ENCODE data around the gene ITGB3. TPM values are rescaled to one million over a fixed set of nuclear protein-coding genes. Genes with fewer than 3 reads are reported as not detected.

Gene ITGB3
- total and polyA plus RNA-seq, 10 of the 15 experiments (the other 5 are each of a cell fraction or from before 2014, with no cell fraction given) = 0.69 to 22.8 (median 13.6) TPM

- peak; percentile 62; the same call in 1 of the 2 replicates for TF ChIP-seq RB1 (IDR thresholded peaks at IDR 0.05; ENCODE audit: borderline replicate concordance)
- peak; percentile 95 for TF ChIP-seq FOXM1 (IDR thresholded peaks at IDR 0.05; ENCODE audit: low read depth, low read length)
- no peak for TF ChIP-seq MYC (IDR thresholded peaks at IDR 0.05; ENCODE audit: insufficient read depth, insufficient read length, insufficient replicate concordance, low read length, severe bottlenecking)
- peak; percentile 85 for TF ChIP-seq SKIL (IDR thresholded peaks at IDR 0.05; ENCODE audit: low read depth, poor library complexity, severe bottlenecking)
- no peak for TF ChIP-seq BRCA1 (IDR thresholded peaks at IDR 0.05; ENCODE audit: low read depth, low read length)
- no peak for TF ChIP-seq SMAD5 (IDR thresholded peaks at IDR 0.05; ENCODE audit: low read depth)
- peak; percentile 86 for TF ChIP-seq DPF2 (IDR thresholded peaks at IDR 0.05)
- TF ChIP-seq IKZF2 (IDR thresholded peaks at IDR 0.05) = peak; percentile 98
- TF ChIP-seq PRDM15 (CRISPR knock-in tag; IDR thresholded peaks at IDR 0.05) = no peak
- TF ChIP-seq STAT1 (conservative IDR thresholded peaks at IDR 0.05) = no peak
- peak; percentile 92 for TF ChIP-seq NBN (IDR thresholded peaks at IDR 0.05)
- TF ChIP-seq EP300 (IDR thresholded peaks at IDR 0.05; ENCODE audit: borderline replicate concordance in 1 of 2, control insufficient read depth in 1 of 2, low read depth in 2 of 2, low read length in 2 of 2) = peak; percentile 19 to 70; a peak in 2 of 4 replicates
- TF ChIP-seq SMC3 (IDR thresholded peaks at IDR 0.05; ENCODE audit: borderline replicate concordance, low read length) = 0 out of 2 replicates have a peak, but pooled peaks have one; percentile 40
- no peak; the same call in 2 of the 3 replicates for TF ChIP-seq POU2F2 (IDR thresholded peaks at IDR 0.05; ENCODE audit: borderline replicate concordance, low read depth, low read length)
- peak; percentile 91 for TF ChIP-seq YBX1 (IDR thresholded peaks at IDR 0.05)
- TF ChIP-seq SREBF2 (IDR thresholded peaks at IDR 0.05; ENCODE audit: low read length) = no peak
- TF ChIP-seq MYB (IDR thresholded peaks at IDR 0.05; ENCODE audit: borderline replicate concordance, low read depth, low read length) = no peak
- no peak for TF ChIP-seq USF1 (IDR thresholded peaks at IDR 0.05; ENCODE audit: borderline replicate concordance, extremely low read length, insufficient read depth, low read depth, low read length)
- TF ChIP-seq NFIC (IDR thresholded peaks at IDR 0.05; ENCODE audit: low read depth, low read length) = peak; percentile 98
- TF ChIP-seq MAX (IDR thresholded peaks at IDR 0.05; ENCODE audit: low read depth, low read length) = no peak
Measured at GRCh38 chr17:47279062-47279801, 25.6 kb downstream of the ITGB3 start (continued).
